Lung (tissue), 12 donors: ENCODE data around the gene MAP3K7CL. TPM values are rescaled to one million over a fixed set of nuclear protein-coding genes. Genes with fewer than 3 reads are reported as not detected.

Experiments
- ATAC-seq: fragments of 200-7000 bp; cut with Tn5 transposase; one replicate; pipeline ENCODE4 v1.9.1; 2020; ENCODE audit warnings: moderate number of reproducible peaks; ENCODE audit not compliant: insufficient read depth, low FRiP score
- DNase-seq, 3 donors: peaks; one replicate each; pipeline ENCODE4 v3.0.0-alpha.2; 2013 to 2017
- H3K27ac ChIP-seq, 2 donors: one replicate each; pipeline ENCODE4 v1.5.1; 2013; ENCODE audit warnings: mild to moderate bottlenecking in 2 of 2, moderate library complexity in 2 of 2, control low read depth in 1 of 2, inconsistent platforms in 1 of 2, low read depth in 1 of 2, low read length in 1 of 2
- H3K27me3 ChIP-seq, 3 donors: one replicate each; pipeline ENCODE4 v1.5.1; 2013; ENCODE audit warnings: low read length in 2 of 3; ENCODE audit not compliant: control insufficient read depth in 3 of 3, insufficient read depth in 3 of 3
- H3K36me3 ChIP-seq, 4 donors: one replicate each; pipeline ENCODE4 v1.5.1; 2013; ENCODE audit warnings: low read length in 4 of 4, mild to moderate bottlenecking in 1 of 4, moderate library complexity in 1 of 4; ENCODE audit not compliant: control insufficient read depth in 4 of 4, insufficient read depth in 4 of 4
- H3K4me1 ChIP-seq, 5 donors: one replicate each; pipeline ENCODE4 v1.5.1; 2013; ENCODE audit warnings: low read length in 5 of 5, mild to moderate bottlenecking in 2 of 5, moderate library complexity in 1 of 5; ENCODE audit not compliant: control insufficient read depth in 5 of 5, insufficient read depth in 5 of 5
- H3K4me3 ChIP-seq: one replicate; pipeline ENCODE4 v1.5.1; 2013; ENCODE audit warnings: mild to moderate bottlenecking, control low read depth, moderate library complexity
- H3K9ac ChIP-seq, 2 donors: one replicate each; pipeline ENCODE4 v1.5.1; 2013; ENCODE audit warnings: low read length in 2 of 2, control low read depth in 1 of 2; ENCODE audit not compliant: insufficient read depth in 1 of 2
- H3K9me3 ChIP-seq, 4 donors: one replicate each; pipeline ENCODE4 v1.5.1; 2013; ENCODE audit warnings: low read length in 3 of 4, mild to moderate bottlenecking in 1 of 4, moderate library complexity in 1 of 4; ENCODE audit not compliant: control insufficient read depth in 4 of 4, insufficient read depth in 3 of 4
- WGBS, 2 donors: extraction: QIAGEN DNeasy Blood & Tissue Kit; methylation state at CpG; one replicate each; pipeline ENCODE4 v1.1.7; 2013; 5-methylcytosine and 5-hydroxymethylcytosine counted together
- polyA plus RNA-seq, 2 donors: library from polyadenylated mRNA; stranded (reverse); fragments of 200-250 nt; gene quantifications; one replicate each; pipeline ENCODE4 v1.2.1, GENCODE V29; 2013
- total RNA-seq, 2 donors: library from RNA; depleted of rRNA in 1 of 2; stranded (reverse); fragments of >200 nt in 1 of 2; gene quantifications; one replicate each; pipeline ENCODE4 v1.2.1, GENCODE V29; 2014 to 2021
- TF ChIP-seq, protein P1 (sequence below): IDR thresholded peaks from 2 replicates; pipeline ENCODE4 v1.5.1; 2012; ENCODE audit warnings: mild to moderate bottlenecking; ENCODE audit errors: control extremely low read depth, extremely low read depth
- donor health status: control.
- donor health status: control.
- donor health status: Bipolar disorder and iron deficiency.
- donor health status: healthy.
- donor health status: DM: yes; HTN: yes; CAD: no.

Gene MAP3K7CL
- total and polyA plus RNA-seq, 4 donors = 5.6 to 15.1 (median 8.3) TPM

- Histone ChIP-seq H3K9me3 (peaks cover 0 to 4% (median 0%) of the 10 kb centered on the region in 4 donors), H3K27ac (no peak overlapping the region), H3K36me3 (no peaks in the 10 kb centered on the region), H3K27me3 (no peaks in the 10 kb centered on the region), H3K9ac (no peak overlapping the region), H3K4me3 (no peak overlapping the region), H3K4me1 (peaks cover 0 to 12% (median 0%) of the 10 kb centered on the region in 5 donors)
- 87 to 88% methylated on average over 7 of the region's 7 CpGs for WGBS, 2 donors
- DNase-seq (no peak), ATAC-seq (no peak)
- TF ChIP-seq, protein P1, sequence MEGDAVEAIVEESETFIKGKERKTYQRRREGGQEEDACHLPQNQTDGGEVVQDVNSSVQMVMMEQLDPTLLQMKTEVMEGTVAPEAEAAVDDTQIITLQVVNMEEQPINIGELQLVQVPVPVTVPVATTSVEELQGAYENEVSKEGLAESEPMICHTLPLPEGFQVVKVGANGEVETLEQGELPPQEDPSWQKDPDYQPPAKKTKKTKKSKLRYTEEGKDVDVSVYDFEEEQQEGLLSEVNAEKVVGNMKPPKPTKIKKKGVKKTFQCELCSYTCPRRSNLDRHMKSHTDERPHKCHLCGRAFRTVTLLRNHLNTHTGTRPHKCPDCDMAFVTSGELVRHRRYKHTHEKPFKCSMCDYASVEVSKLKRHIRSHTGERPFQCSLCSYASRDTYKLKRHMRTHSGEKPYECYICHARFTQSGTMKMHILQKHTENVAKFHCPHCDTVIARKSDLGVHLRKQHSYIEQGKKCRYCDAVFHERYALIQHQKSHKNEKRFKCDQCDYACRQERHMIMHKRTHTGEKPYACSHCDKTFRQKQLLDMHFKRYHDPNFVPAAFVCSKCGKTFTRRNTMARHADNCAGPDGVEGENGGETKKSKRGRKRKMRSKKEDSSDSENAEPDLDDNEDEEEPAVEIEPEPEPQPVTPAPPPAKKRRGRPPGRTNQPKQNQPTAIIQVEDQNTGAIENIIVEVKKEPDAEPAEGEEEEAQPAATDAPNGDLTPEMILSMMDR = no peak
Observed at GRCh38 chr21:29212446-29212845, 82.0 kb downstream of the MAP3K7CL start.

DNA sequence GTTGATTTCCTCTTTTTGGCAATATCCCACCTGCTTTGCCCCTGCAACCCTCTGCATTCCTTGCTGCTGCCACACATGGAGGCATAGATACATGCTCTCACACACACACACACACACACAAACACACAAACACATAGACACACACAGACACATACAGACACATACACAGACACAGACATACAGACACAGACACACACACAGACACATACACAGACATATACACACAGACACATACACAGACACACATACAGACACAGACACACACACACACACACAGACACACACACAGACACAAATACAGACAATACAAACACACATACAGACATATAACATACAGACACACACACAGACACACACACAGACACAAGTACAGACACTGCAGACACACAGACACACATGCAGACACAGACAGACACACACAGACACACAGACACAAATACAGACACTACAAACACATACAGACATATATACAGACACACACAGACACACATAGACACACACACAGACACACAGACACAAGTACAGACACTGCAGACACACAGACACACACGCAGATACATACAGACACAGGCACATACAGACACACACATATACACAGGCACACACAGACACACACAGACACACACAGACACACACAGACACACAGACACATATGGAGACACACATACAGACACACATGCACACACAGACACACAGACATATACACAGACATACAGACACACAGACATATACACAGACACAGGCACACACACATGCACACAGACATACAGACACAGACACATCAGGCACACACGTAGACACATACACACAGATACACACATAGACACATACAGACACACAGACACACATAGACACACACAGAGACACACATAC is 83.3 kb downstream of the MAP3K7CL start:
- TF ChIP-seq, protein P1 = no peak
- Histone ChIP-seq H3K9me3 (peaks cover 0 to 4% (median 0%) of the 10 kb centered on the region in 4 donors), H3K4me1 (peaks cover 0 to 11% (median 0%) of the 10 kb centered on the region in 5 donors), H3K27me3 (no peaks in the 10 kb centered on the region), H3K36me3 (no peaks in the 10 kb centered on the region), H3K9ac (no peak overlapping the region), H3K27ac (peak overlapping the region in 1 of 2 donors; percentile 1), H3K4me3 (no peak overlapping the region)
- no peak for ATAC-seq
- WGBS, 2 donors = 73 to 89% methylated on average over 2 of the region's 2 CpGs
- no peak for DNase-seq

DNA sequence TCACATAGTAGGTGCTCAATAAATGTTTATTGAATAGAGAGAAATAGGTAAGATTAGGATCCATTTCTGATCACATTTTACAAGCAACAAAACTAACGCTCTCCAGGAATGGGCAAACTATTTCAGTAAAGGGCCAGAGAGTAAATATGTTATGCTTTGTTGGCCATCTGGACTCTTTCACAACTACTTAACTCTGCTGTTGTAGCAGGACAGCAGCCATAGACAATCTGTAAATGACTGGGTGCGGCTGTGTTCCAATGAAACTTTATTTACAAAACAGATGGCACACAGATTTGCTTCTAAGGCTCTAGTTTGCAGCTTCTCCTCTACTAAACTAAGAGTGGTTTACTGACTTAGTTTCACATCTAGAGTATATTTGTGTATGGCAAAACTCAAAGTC is 85.3 kb downstream of the MAP3K7CL start:
- peaks cover 0 to 10% (median 0%) of the 10 kb centered on the region in 5 donors for H3K4me1 ChIP-seq
- H3K36me3 ChIP-seq = no peaks in the 10 kb centered on the region
- TF ChIP-seq, protein P1 = no peak
- DNase-seq = peak; percentile 53 to 86 (median 86)
- H3K27me3 ChIP-seq = no peaks in the 10 kb centered on the region
- no peak overlapping the region for H3K27ac ChIP-seq
- WGBS, 2 donors = 85 to 88% methylated on average over 2 of the region's 2 CpGs
- H3K4me3 ChIP-seq = no peak overlapping the region
- H3K9me3 ChIP-seq = peaks cover 0 to 4% (median 0%) of the 10 kb centered on the region in 4 donors
- ATAC-seq = no peak
- no peak overlapping the region for H3K9ac ChIP-seq
